ENCODE data around the gene NCAM2. TPM values are rescaled to one million over a fixed set of nuclear protein-coding genes. Genes with fewer than 3 reads are reported as not detected.

Gene NCAM2
- total RNA-seq, 1 donor from 2014 or later, result 4.3 TPM

GRCh38 chr21:21412096-21412495 lies 413.9 kb downstream of the NCAM2 start:
- H3K4me1 Mint-ChIP-seq (ENCODE audit: low read depth, unreplicated experiment), result no peaks in the 10 kb centered on the region

GRCh38 chr21:21415741-21416140 lies 417.5 kb downstream of the NCAM2 start:
- Mint-ChIP-seq H3K4me3 (ENCODE audit: unreplicated experiment) (no peak overlapping the region), H3K4me1 (ENCODE audit: low read depth, unreplicated experiment) (no peaks in the 10 kb centered on the region), H3K9me3 (ENCODE audit: unreplicated experiment) (no peaks in the 10 kb centered on the region), H3K36me3 (ENCODE audit: unreplicated experiment) (no peaks in the 10 kb centered on the region), H3K27ac (ENCODE audit: unreplicated experiment) (no peak overlapping the region), H3K27me3 (ENCODE audit: unreplicated experiment) (no peaks in the 10 kb centered on the region)
- no peak for DNase-seq
- TF ChIP-seq, protein P1, sequence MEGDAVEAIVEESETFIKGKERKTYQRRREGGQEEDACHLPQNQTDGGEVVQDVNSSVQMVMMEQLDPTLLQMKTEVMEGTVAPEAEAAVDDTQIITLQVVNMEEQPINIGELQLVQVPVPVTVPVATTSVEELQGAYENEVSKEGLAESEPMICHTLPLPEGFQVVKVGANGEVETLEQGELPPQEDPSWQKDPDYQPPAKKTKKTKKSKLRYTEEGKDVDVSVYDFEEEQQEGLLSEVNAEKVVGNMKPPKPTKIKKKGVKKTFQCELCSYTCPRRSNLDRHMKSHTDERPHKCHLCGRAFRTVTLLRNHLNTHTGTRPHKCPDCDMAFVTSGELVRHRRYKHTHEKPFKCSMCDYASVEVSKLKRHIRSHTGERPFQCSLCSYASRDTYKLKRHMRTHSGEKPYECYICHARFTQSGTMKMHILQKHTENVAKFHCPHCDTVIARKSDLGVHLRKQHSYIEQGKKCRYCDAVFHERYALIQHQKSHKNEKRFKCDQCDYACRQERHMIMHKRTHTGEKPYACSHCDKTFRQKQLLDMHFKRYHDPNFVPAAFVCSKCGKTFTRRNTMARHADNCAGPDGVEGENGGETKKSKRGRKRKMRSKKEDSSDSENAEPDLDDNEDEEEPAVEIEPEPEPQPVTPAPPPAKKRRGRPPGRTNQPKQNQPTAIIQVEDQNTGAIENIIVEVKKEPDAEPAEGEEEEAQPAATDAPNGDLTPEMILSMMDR (IDR thresholded peaks at IDR 0.05; ENCODE audit: partially characterized antibody, unreplicated experiment), result no peak

More at GRCh38 chr21:21412096-21412495, 413.9 kb downstream of the NCAM2 start:
- no peaks in the 10 kb centered on the region for H3K9me3 Mint-ChIP-seq (ENCODE audit: unreplicated experiment)
- no peaks in the 10 kb centered on the region for H3K27me3 Mint-ChIP-seq (ENCODE audit: unreplicated experiment)
- no peak for DNase-seq
- no peak overlapping the region for H3K4me3 Mint-ChIP-seq (ENCODE audit: unreplicated experiment)
- TF ChIP-seq, protein P1 (IDR thresholded peaks at IDR 0.05; ENCODE audit: partially characterized antibody, unreplicated experiment), result no peak
- H3K27ac Mint-ChIP-seq (ENCODE audit: unreplicated experiment), result no peak overlapping the region
- no peaks in the 10 kb centered on the region for H3K36me3 Mint-ChIP-seq (ENCODE audit: unreplicated experiment)

GRCh38 chr21:21434944-21435343 lies 436.7 kb downstream of the NCAM2 start:
- H3K27ac Mint-ChIP-seq (ENCODE audit: unreplicated experiment), result no peak overlapping the region
- H3K27me3 Mint-ChIP-seq (ENCODE audit: unreplicated experiment), result no peaks in the 10 kb centered on the region
- no peaks in the 10 kb centered on the region for H3K36me3 Mint-ChIP-seq (ENCODE audit: unreplicated experiment)

DNA sequence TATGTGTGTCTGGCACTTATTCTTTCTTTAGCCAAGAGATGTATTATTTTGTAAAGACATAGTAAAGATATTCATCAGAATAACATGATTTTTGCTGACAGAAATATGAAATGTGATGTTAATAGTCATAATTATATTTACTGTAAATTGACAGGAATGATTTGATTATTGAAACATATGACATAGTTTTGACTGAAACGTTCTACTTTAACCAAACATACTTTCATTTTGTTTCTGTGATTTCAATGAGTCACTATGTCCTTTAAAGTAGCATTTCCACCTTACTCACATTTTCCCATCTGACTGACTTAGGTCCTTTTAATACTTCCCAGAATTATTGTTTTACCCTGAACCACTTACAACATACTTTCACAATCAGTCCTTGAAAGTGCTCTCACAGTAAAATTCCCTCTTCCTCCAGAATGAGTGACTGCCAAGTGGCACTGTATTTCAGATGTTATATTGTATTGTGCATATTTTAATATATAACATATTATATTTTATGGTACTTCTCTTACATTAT lies 437.9 kb downstream of the NCAM2 start:
- Mint-ChIP-seq H3K36me3 (ENCODE audit: unreplicated experiment) (no peaks in the 10 kb centered on the region), H3K4me1 (ENCODE audit: low read depth, unreplicated experiment) (no peaks in the 10 kb centered on the region), H3K9me3 (ENCODE audit: unreplicated experiment) (no peaks in the 10 kb centered on the region), H3K4me3 (ENCODE audit: unreplicated experiment) (no peak overlapping the region), H3K27ac (ENCODE audit: unreplicated experiment) (no peak overlapping the region), H3K27me3 (ENCODE audit: unreplicated experiment) (no peaks in the 10 kb centered on the region)
- TF ChIP-seq, protein P1 (IDR thresholded peaks at IDR 0.05; ENCODE audit: partially characterized antibody, unreplicated experiment), result no peak
- no peak for DNase-seq

More at GRCh38 chr21:21434944-21435343, 436.7 kb downstream of the NCAM2 start:
- no peak for DNase-seq
- TF ChIP-seq, protein P1 (IDR thresholded peaks at IDR 0.05; ENCODE audit: partially characterized antibody, unreplicated experiment), result no peak
- Mint-ChIP-seq H3K4me1 (ENCODE audit: low read depth, unreplicated experiment) (no peaks in the 10 kb centered on the region), H3K4me3 (ENCODE audit: unreplicated experiment) (no peak overlapping the region), H3K9me3 (ENCODE audit: unreplicated experiment) (no peaks in the 10 kb centered on the region)

GRCh38 chr21:21439761-21440160 lies 441.6 kb downstream of the NCAM2 start:
- no peaks in the 10 kb centered on the region for H3K9me3 Mint-ChIP-seq (ENCODE audit: unreplicated experiment)
- H3K27me3 Mint-ChIP-seq (ENCODE audit: unreplicated experiment), result no peaks in the 10 kb centered on the region
- TF ChIP-seq, protein P1 (IDR thresholded peaks at IDR 0.05; ENCODE audit: partially characterized antibody, unreplicated experiment), result no peak
- H3K4me3 Mint-ChIP-seq (ENCODE audit: unreplicated experiment), result no peak overlapping the region
- no peak for DNase-seq
- H3K27ac Mint-ChIP-seq (ENCODE audit: unreplicated experiment), result no peak overlapping the region
- no peaks in the 10 kb centered on the region for H3K4me1 Mint-ChIP-seq (ENCODE audit: low read depth, unreplicated experiment)
- no peaks in the 10 kb centered on the region for H3K36me3 Mint-ChIP-seq (ENCODE audit: unreplicated experiment)

Data from glutamatergic neuron (in vitro differentiated cells).